ENCODE measurements around the gene MUC5AC. TPM values are rescaled to one million over a fixed set of nuclear protein-coding genes. Genes with fewer than 3 reads are reported as not detected.

MUC5AC gene
- total RNA-seq, 4 donors from 2014 or later: not detected

GRCh38 chr11:1177020-1177770 lies 19.4 kb downstream of the MUC5AC start:
- in situ Hi-C loops (cut with MboI; ENCODE audit: low pct_ligation_motif_present in 1 of 4, low pct_unique_long_range_greater_than_20kb in 1 of 4, low sequenced_read_pairs in 3 of 4): no loop called here
- Histone ChIP-seq H3K9me3 (no peaks in the 10 kb centered on the region), H3K4me3 (no peak overlapping the region), H3K36me3 (no peaks in the 10 kb centered on the region), H3K27me3 (peaks cover 6% of the 10 kb centered on the region), H3K4me1 (no peaks in the 10 kb centered on the region), H3K27ac (no peak overlapping the region)
- intact Hi-C loops (cut with DNase I; ENCODE audit: low total_unique reads): no loop called here
- TF ChIP-seq CTCF (IDR thresholded peaks at IDR 0.05): no peak
- DNase-seq: no peak
- WGBS, 2 donors (ENCODE audit: low coverage in 1 of 2): 79 to 92% methylated on average over 7 to 30 of the region's 34 CpGs

GRCh38 chr11:1177771-1178090 lies 20.0 kb downstream of the MUC5AC start:
- H3K36me3 ChIP-seq: no peaks in the 10 kb centered on the region
- DNase-seq: no peak
- no peak overlapping the region for H3K27ac ChIP-seq
- H3K4me3 ChIP-seq: no peak overlapping the region
- no peaks in the 10 kb centered on the region for H3K4me1 ChIP-seq
- peaks cover 6% of the 10 kb centered on the region for H3K27me3 ChIP-seq
- in situ Hi-C loops (cut with MboI; ENCODE audit: low pct_ligation_motif_present in 1 of 4, low pct_unique_long_range_greater_than_20kb in 1 of 4, low sequenced_read_pairs in 3 of 4) (no loop called here), intact Hi-C loops (cut with DNase I; ENCODE audit: low total_unique reads) (no loop called here)
- no peaks in the 10 kb centered on the region for H3K9me3 ChIP-seq
- WGBS, 2 donors (ENCODE audit: low coverage in 1 of 2): 84 to 86% methylated on average over 2 to 12 of the region's 12 CpGs
- TF ChIP-seq EP300 (IDR thresholded peaks at IDR 0.05; ENCODE audit: low read depth): no peak
- TF ChIP-seq CTCF (IDR thresholded peaks at IDR 0.05): no peak
- TF ChIP-seq POLR2A (IDR thresholded peaks at IDR 0.05): no peak
- TF ChIP-seq POLR2AphosphoS5 (IDR thresholded peaks at IDR 0.05): no peak

GRCh38 chr11:1178201-1178885 lies 20.6 kb downstream of the MUC5AC start:
- Histone ChIP-seq H3K27me3 (peaks cover 6% of the 10 kb centered on the region), H3K27ac (no peak overlapping the region), H3K4me1 (no peaks in the 10 kb centered on the region), H3K4me3 (no peak overlapping the region), H3K36me3 (no peaks in the 10 kb centered on the region), H3K9me3 (no peaks in the 10 kb centered on the region)
- WGBS, 2 donors (ENCODE audit: low coverage in 1 of 2): 85% methylated on average over 23 of the region's 31 CpGs; no CpG with 5 or more reads in 1 of the 2 donors
- in situ Hi-C loops (cut with MboI; ENCODE audit: low pct_ligation_motif_present in 1 of 4, low pct_unique_long_range_greater_than_20kb in 1 of 4, low sequenced_read_pairs in 3 of 4): no loop called here
- TF ChIP-seq POLR2A (IDR thresholded peaks at IDR 0.05): no peak
- TF ChIP-seq CTCF (IDR thresholded peaks at IDR 0.05): no peak
- no peak for TF ChIP-seq EP300 (IDR thresholded peaks at IDR 0.05; ENCODE audit: low read depth)
- TF ChIP-seq POLR2AphosphoS5 (IDR thresholded peaks at IDR 0.05): no peak
- DNase-seq: no peak
- intact Hi-C loops (cut with DNase I; ENCODE audit: low total_unique reads): no loop called here

DNA sequence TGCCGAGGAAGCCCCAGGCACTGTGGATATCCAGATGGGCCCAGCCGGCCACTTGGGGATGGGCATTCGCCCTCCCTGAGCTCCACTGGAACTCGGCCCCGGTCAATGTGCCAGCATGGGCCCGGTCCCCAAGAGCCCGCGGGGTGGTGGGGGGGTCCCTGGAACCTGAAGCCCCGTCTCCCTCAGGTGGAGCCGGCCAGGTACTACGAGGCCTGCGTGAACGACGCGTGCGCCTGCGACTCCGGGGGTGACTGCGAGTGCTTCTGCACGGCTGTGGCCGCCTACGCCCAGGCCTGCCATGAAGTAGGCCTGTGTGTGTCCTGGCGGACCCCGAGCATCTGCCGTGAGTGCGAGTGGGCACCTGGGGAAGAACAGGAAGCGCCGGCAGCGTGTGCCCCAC lies 21.2 kb downstream of the MUC5AC start:
- no peak overlapping the region for H3K4me3 ChIP-seq
- intact Hi-C loops (cut with DNase I; ENCODE audit: low total_unique reads): no loop called here

More for the DNA sequence above, 21.2 kb downstream of the MUC5AC start:
- H3K27ac ChIP-seq: no peak overlapping the region
- in situ Hi-C loops (cut with MboI; ENCODE audit: low pct_ligation_motif_present in 1 of 4, low pct_unique_long_range_greater_than_20kb in 1 of 4, low sequenced_read_pairs in 3 of 4): no loop called here
- H3K9me3 ChIP-seq: no peaks in the 10 kb centered on the region
- H3K27me3 ChIP-seq: peaks cover 6% of the 10 kb centered on the region
- 89% methylated on average over 19 of the region's 29 CpGs; no CpG with 5 or more reads in 1 of the 2 donors for WGBS, 2 donors (ENCODE audit: low coverage in 1 of 2)
- no peaks in the 10 kb centered on the region for H3K36me3 ChIP-seq
- DNase-seq: no peak
- no peaks in the 10 kb centered on the region for H3K4me1 ChIP-seq
- no peak for TF ChIP-seq CTCF (IDR thresholded peaks at IDR 0.05)
- no peak for TF ChIP-seq EP300 (IDR thresholded peaks at IDR 0.05; ENCODE audit: low read depth)
- no peak for TF ChIP-seq POLR2A (IDR thresholded peaks at IDR 0.05)
- TF ChIP-seq POLR2AphosphoS5 (IDR thresholded peaks at IDR 0.05): no peak

Data from transverse colon (tissue), 4 donors.